ENCODE data around the gene CHRDL2.
"Not testable (repeated sequence)": the region's sequence is repeated elsewhere in the genome, so short reads cannot be mapped to it uniquely, and the experiment has no call there.

The CHRDL2 gene

GRCh38 chr11:74669211-74670160 is 61.7 kb downstream of the CHRDL2 start:
- no peak for DNase-seq

DNA sequence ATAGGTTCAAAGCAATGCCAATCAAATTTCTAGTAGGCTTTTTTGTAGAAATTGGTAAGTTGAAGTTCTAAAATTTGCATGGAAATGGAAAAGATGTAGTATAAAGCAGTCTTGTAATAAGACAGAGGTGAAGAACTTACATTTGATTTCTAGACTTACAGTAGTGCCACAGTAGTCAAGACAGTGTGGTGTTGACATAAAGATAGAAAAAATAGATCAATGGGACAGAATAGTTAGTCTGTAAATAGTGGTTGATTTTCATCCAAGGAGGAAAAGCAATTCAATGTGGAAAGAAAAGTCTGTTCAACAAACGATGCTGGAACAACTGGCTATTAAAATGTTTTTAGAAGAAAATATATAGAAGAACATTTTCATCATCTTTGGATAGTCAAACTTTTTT is 67.9 kb downstream of the CHRDL2 start:
- no peak for DNase-seq

GRCh38 chr11:74662487-74663103 is 68.6 kb downstream of the CHRDL2 start:
- DNase-seq = no peak

DNA sequence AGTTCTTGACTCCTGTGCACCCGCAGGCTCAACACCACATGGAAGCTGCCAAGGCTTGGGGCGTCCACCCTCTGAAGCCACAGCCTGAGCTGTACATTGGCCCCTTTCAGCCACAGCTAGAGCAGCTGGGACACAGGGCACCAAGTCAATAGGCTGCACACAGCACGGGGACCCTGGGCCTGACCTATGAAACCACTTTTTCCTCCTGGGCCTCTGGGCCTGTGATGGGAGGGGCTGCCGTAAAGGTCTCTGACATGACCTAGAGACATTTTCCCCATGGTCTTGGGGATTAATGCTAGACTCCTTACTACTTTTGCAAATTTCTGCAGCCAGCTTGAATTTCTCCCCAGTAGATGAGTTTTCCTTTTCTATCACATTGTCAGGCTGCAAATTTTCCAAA is 72.1 kb downstream of the CHRDL2 start:
- not testable (repeated sequence) for DNase-seq

- DNase-seq = no peak
Observed at GRCh38 chr11:74654976-74655375, 76.2 kb downstream of the CHRDL2 start.

- no peak for DNase-seq
Observed at GRCh38 chr11:74650498-74650897, 80.7 kb downstream of the CHRDL2 start.

GRCh38 chr11:74648894-74649293 is 82.3 kb downstream of the CHRDL2 start:
- DNase-seq = no peak

DNA sequence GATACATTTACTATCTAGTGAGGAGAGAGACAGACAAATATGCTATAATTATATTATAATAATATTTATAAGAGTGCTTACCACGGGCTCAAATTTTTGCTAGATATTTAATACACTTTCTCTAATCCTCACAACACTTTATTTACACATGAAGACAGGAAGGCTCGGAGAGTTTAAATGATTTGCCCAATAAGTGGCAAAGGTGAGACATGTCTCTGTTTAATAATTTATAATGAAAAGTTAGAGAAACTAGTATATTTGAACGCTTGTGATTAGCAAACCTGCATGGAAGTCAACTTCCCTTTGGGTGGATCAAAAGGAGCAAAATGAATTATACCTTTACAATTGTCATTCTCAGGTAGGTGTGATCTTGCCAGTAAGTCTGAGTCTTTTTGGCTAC is 83.4 kb downstream of the CHRDL2 start:
- DNase-seq = no peak

GRCh38 chr11:74647404-74647803 is 83.8 kb downstream of the CHRDL2 start:
- DNase-seq = no peak

DNA sequence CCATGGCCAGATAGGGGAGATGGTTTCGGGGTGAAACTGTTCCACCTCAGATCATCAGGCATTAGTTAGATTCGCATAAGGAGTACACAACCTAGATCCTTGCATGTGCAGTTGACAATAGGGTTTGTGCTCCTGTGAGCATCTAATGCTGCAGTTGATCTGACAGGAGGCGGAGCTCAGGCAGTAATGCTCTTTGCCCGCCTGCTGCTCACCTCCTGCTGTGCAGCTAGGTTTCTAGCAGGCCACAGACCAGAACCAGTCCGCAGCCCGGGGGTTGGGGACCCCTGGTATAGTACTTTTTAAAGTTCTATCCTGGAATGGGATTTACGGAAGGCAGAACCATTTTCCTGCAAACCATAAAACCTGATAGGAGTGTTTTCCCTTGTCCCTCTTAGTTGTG is 84.3 kb downstream of the CHRDL2 start:
- no peak for DNase-seq

All from suppressor macrophage treated with lipopolysaccharide for 1 hour (primary cell).